Left hindlimb (tissue), 1 donor: ENCODE data around the gene ARSA.
A peak's percentile ranks its signal among the peaks of the same experiment; 100 is the strongest.

Source experiments
- DNase-seq: peaks from one replicate; pipeline ENCODE4 v3.0.0-alpha.2; 2018

The ARSA gene

GRCh38 chr22:50602338-50602700 is 25.6 kb downstream of the ARSA start:
- no peak for DNase-seq

GRCh38 chr22:50601669-50602337 is 26.1 kb downstream of the ARSA start:
- no peak for DNase-seq

GRCh38 chr22:50600967-50601668 is 26.8 kb downstream of the ARSA start:
- DNase-seq = no peak

- DNase-seq = no peak
Measured at GRCh38 chr22:50600538-50600937, 27.4 kb downstream of the ARSA start, which contains the start of gene MAPK8IP2. MAPK8IP2 (plus strand) TSS chr22:50600793; CDS start chr22:50600819, 26 bp downstream.

GRCh38 chr22:50599816-50600455 is 28.0 kb downstream of the ARSA start:
- DNase-seq = peak; percentile 72

GRCh38 chr22:50597097-50597496 is 30.9 kb downstream of the ARSA start:
- DNase-seq = no peak

- no peak for DNase-seq
Measured at GRCh38 chr22:50595189-50595588, 32.8 kb downstream of the ARSA start.

- DNase-seq = no peak
Measured at GRCh38 chr22:50587407-50587806, 40.5 kb downstream of the ARSA start.

GRCh38 chr22:50586416-50586815 is 41.5 kb downstream of the ARSA start:
- no peak for DNase-seq

- no peak for DNase-seq
Measured at GRCh38 chr22:50585781-50586180, 42.2 kb downstream of the ARSA start.

- no peak for DNase-seq
Measured at GRCh38 chr22:50585238-50585637, 42.7 kb downstream of the ARSA start.

- DNase-seq = no peak
Measured at GRCh38 chr22:50584106-50585096, 43.6 kb downstream of the ARSA start.

GRCh38 chr22:50583294-50583861 is 44.6 kb downstream of the ARSA start:
- no peak for DNase-seq

- peak; percentile 99 for DNase-seq
Measured at GRCh38 chr22:50582493-50583293, 45.3 kb downstream of the ARSA start, which contains the start of gene CHKB. CHKB (minus strand) TSS chr22:50582849; CDS start chr22:50582781, 68 bp downstream.

GRCh38 chr22:50581950-50582492 is 45.9 kb downstream of the ARSA start:
- no peak for DNase-seq

- no peak for DNase-seq
Measured at GRCh38 chr22:50581031-50581949, 46.7 kb downstream of the ARSA start.

- no peak for DNase-seq
Measured at GRCh38 chr22:50579752-50580151, 48.2 kb downstream of the ARSA start.

GRCh38 chr22:50578776-50579310 is 49.1 kb downstream of the ARSA start:
- no peak for DNase-seq

GRCh38 chr22:50577987-50578775 is 49.8 kb downstream of the ARSA start, which contains the start of gene CPT1B:
CPT1B (minus strand) TSS chr22:50578427; CDS start chr22:50577915, 512 bp downstream.
- no peak for DNase-seq
